GM13976 (cell line): ENCODE measurements around the gene NGLY1.

Experiments used
- DNase-seq: peaks from one replicate; pipeline ENCODE4 v3.0.0; 2012; ENCODE audit warnings: low spot score
- CTCF ChIP-seq: IDR thresholded peaks from 2 replicates; pipeline ENCODE4 v1.5.1; 2012; ENCODE audit warnings: borderline replicate concordance, mild to moderate bottlenecking; ENCODE audit not compliant: insufficient read depth; ENCODE audit errors: extremely low read depth, missing control alignments, control extremely low read depth
- in situ Hi-C: fragments of 300-500 bp; cut with MboI; formaldehyde crosslinking; loops from one replicate; pipeline ENCODE4 v1.12.0; 2022; ENCODE audit warnings: low sequenced_read_pairs, mixed read lengths, inconsistent platforms; ENCODE audit not compliant: unreplicated experiment

The NGLY1 gene

GRCh38 chr3:25690768-25691533 is 92.3 kb downstream of the NGLY1 start:
- in situ Hi-C loops = no loop called here
- no peak for TF ChIP-seq CTCF

GRCh38 chr3:25689226-25689625 is 94.0 kb downstream of the NGLY1 start:
- DNase-seq = no peak

More at GRCh38 chr3:25690768-25691533, 92.3 kb downstream of the NGLY1 start:
- no peak for DNase-seq

GRCh38 chr3:25687742-25688141 is 95.5 kb downstream of the NGLY1 start:
- in situ Hi-C loops = no loop called here
- no peak for TF ChIP-seq CTCF
- no peak for DNase-seq

More at GRCh38 chr3:25689226-25689625, 94.0 kb downstream of the NGLY1 start:
- TF ChIP-seq CTCF = no peak
- in situ Hi-C loops = no loop called here

GRCh38 chr3:25686766-25687165 is 96.5 kb downstream of the NGLY1 start:
- no peak for TF ChIP-seq CTCF
- in situ Hi-C loops = no loop called here
- no peak for DNase-seq

GRCh38 chr3:25683882-25684281 is 99.4 kb downstream of the NGLY1 start:
- DNase-seq = no peak
- in situ Hi-C loops = no loop called here
- TF ChIP-seq CTCF = no peak

GRCh38 chr3:25683410-25683809 is 99.8 kb downstream of the NGLY1 start:
- in situ Hi-C loops = no loop called here
- no peak for TF ChIP-seq CTCF

GRCh38 chr3:25679642-25680302 is 103.5 kb downstream of the NGLY1 start:
- DNase-seq = no peak
- TF ChIP-seq CTCF = no peak
- in situ Hi-C loops = no loop called here

More at GRCh38 chr3:25683410-25683809, 99.8 kb downstream of the NGLY1 start:
- DNase-seq = no peak
